ENCODE data around the gene SPANXC.

Gene SPANXC

GRCh38 chrX:141221611-141222010 is 20.7 kb downstream of the SPANXC start:
- TF ChIP-seq SPI1 (IDR thresholded peaks at IDR 0.05; ENCODE audit: borderline replicate concordance, low read depth) (no peak), POLR2AphosphoS5 (IDR thresholded peaks at IDR 0.05; ENCODE audit: low read depth) (no peak), GABPA (IDR thresholded peaks at IDR 0.05; ENCODE audit: low read depth) (no peak)
- TF ChIP-seq, protein P1, sequence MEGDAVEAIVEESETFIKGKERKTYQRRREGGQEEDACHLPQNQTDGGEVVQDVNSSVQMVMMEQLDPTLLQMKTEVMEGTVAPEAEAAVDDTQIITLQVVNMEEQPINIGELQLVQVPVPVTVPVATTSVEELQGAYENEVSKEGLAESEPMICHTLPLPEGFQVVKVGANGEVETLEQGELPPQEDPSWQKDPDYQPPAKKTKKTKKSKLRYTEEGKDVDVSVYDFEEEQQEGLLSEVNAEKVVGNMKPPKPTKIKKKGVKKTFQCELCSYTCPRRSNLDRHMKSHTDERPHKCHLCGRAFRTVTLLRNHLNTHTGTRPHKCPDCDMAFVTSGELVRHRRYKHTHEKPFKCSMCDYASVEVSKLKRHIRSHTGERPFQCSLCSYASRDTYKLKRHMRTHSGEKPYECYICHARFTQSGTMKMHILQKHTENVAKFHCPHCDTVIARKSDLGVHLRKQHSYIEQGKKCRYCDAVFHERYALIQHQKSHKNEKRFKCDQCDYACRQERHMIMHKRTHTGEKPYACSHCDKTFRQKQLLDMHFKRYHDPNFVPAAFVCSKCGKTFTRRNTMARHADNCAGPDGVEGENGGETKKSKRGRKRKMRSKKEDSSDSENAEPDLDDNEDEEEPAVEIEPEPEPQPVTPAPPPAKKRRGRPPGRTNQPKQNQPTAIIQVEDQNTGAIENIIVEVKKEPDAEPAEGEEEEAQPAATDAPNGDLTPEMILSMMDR (IDR thresholded peaks at IDR 0.05; ENCODE audit: insufficient read depth, low read length): no peak
- TF ChIP-seq, protein P2, sequence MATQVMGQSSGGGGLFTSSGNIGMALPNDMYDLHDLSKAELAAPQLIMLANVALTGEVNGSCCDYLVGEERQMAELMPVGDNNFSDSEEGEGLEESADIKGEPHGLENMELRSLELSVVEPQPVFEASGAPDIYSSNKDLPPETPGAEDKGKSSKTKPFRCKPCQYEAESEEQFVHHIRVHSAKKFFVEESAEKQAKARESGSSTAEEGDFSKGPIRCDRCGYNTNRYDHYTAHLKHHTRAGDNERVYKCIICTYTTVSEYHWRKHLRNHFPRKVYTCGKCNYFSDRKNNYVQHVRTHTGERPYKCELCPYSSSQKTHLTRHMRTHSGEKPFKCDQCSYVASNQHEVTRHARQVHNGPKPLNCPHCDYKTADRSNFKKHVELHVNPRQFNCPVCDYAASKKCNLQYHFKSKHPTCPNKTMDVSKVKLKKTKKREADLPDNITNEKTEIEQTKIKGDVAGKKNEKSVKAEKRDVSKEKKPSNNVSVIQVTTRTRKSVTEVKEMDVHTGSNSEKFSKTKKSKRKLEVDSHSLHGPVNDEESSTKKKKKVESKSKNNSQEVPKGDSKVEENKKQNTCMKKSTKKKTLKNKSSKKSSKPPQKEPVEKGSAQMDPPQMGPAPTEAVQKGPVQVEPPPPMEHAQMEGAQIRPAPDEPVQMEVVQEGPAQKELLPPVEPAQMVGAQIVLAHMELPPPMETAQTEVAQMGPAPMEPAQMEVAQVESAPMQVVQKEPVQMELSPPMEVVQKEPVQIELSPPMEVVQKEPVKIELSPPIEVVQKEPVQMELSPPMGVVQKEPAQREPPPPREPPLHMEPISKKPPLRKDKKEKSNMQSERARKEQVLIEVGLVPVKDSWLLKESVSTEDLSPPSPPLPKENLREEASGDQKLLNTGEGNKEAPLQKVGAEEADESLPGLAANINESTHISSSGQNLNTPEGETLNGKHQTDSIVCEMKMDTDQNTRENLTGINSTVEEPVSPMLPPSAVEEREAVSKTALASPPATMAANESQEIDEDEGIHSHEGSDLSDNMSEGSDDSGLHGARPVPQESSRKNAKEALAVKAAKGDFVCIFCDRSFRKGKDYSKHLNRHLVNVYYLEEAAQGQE (IDR thresholded peaks at IDR 0.05; ENCODE audit: insufficient replicate concordance, low read depth): no peak
- no peak for DNase-seq (ENCODE audit: low read depth in 1 of 2, low spot score in 1 of 2)
- Histone ChIP-seq H3K4me3 (replicated peaks; ENCODE audit: insufficient read depth, low read length) (no peak overlapping the region), H3K27ac (replicated peaks) (no peak overlapping the region), H3K27me3 (ENCODE audit: insufficient read depth, poor library complexity, severe bottlenecking) (no peaks in the 10 kb centered on the region)

DNA sequence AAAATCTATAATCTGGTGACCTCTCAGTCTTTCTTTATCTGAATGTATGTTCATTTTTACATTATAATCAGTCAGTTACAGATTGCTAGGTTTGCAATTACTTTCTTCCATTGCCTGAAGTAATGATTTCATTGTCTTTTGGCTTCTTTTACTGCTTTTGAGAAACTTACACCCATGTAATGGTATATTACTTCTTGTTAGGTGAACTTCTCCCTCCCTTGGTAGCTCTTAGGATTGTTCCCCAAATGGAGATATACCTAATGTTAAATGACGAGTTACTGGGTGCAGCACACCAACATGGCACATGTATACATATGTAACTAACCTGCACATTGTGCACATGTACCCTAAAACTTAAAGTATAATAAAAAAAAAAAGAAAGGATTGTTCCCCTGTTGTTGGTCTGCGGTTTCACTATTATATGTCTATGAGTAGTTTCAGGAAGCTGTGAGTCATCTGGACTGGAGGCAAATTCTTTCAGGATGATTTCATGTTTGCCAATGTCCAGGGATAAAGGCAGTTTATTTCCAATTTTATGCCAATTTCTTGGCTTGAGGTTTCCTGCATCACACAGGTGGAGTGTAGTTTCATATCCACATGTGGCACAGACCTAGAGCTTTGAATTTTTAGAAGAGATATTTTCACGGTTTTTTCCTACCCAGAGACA is 21.8 kb downstream of the SPANXC start:
- no peak for DNase-seq (ENCODE audit: low read depth in 1 of 2, low spot score in 1 of 2)
- Histone ChIP-seq H3K27me3 (ENCODE audit: insufficient read depth, poor library complexity, severe bottlenecking) (no peaks in the 10 kb centered on the region), H3K27ac (replicated peaks) (no peak overlapping the region), H3K4me3 (replicated peaks; ENCODE audit: insufficient read depth, low read length) (no peak overlapping the region)
- no peak for TF ChIP-seq SPI1 (IDR thresholded peaks at IDR 0.05; ENCODE audit: borderline replicate concordance, low read depth)
- TF ChIP-seq POLR2AphosphoS5 (IDR thresholded peaks at IDR 0.05; ENCODE audit: low read depth): no peak
- TF ChIP-seq, protein P1 (IDR thresholded peaks at IDR 0.05; ENCODE audit: insufficient read depth, low read length): no peak
- no peak for TF ChIP-seq GABPA (IDR thresholded peaks at IDR 0.05; ENCODE audit: low read depth)
- TF ChIP-seq, protein P2 (IDR thresholded peaks at IDR 0.05; ENCODE audit: insufficient replicate concordance, low read depth): no peak

DNA sequence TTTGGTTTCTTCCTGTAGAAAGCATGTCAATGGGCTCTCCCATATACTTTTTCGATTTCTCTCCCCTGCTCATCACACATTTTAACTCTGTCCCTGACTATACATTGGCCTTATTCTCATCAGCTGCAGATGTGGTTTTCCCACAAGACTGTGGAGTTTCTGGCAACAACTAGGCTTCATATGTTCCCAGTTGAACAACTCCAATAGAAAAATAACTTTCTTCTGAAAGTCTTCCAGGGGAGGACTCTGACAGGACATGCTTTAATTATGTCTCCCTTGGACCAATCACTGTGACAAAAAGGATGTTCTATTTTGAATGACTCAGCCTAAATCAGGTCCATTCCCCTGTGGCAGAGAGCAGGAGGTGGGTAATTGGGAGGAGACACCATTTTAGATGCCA is 28.1 kb downstream of the SPANXC start:
- DNase-seq (ENCODE audit: low read depth in 1 of 2, low spot score in 1 of 2): no peak
- H3K27me3 ChIP-seq (ENCODE audit: insufficient read depth, poor library complexity, severe bottlenecking): no peaks in the 10 kb centered on the region

More for the DNA sequence above, 28.1 kb downstream of the SPANXC start:
- TF ChIP-seq, protein P2 (IDR thresholded peaks at IDR 0.05; ENCODE audit: insufficient replicate concordance, low read depth): no peak
- TF ChIP-seq GABPA (IDR thresholded peaks at IDR 0.05; ENCODE audit: low read depth): no peak
- no peak for TF ChIP-seq SPI1 (IDR thresholded peaks at IDR 0.05; ENCODE audit: borderline replicate concordance, low read depth)
- TF ChIP-seq, protein P1 (IDR thresholded peaks at IDR 0.05; ENCODE audit: insufficient read depth, low read length): no peak
- no peak for TF ChIP-seq POLR2AphosphoS5 (IDR thresholded peaks at IDR 0.05; ENCODE audit: low read depth)
- H3K27ac ChIP-seq (replicated peaks): no peak overlapping the region
- no peak overlapping the region for H3K4me3 ChIP-seq (replicated peaks; ENCODE audit: insufficient read depth, low read length)
